HFFc6 (cell line): ENCODE measurements around the gene ICAM5. TPM values are rescaled to one million over a fixed set of nuclear protein-coding genes. Genes with fewer than 3 reads are reported as not detected.

Experiments used
- DNase-seq: peaks from one replicate; pipeline ENCODE4 v3.0.0-alpha.2; 2018
- H3K27ac Mint-ChIP-seq: 2 replicates; pipeline ENCODE4 v1.8.0; 2020; ENCODE audit warnings: mild to moderate bottlenecking, mixed read lengths
- H3K27me3 Mint-ChIP-seq: 2 replicates; pipeline ENCODE4 v1.8.0; 2021; ENCODE audit warnings: mild to moderate bottlenecking, moderate library complexity, mixed read lengths; ENCODE audit not compliant: insufficient read depth
- H3K36me3 Mint-ChIP-seq: 2 replicates; pipeline ENCODE4 v1.8.0; 2021; ENCODE audit warnings: low read depth, mixed read lengths
- H3K4me1 Mint-ChIP-seq: 2 replicates; pipeline ENCODE4 v1.8.0; 2020; ENCODE audit warnings: low read depth, mixed read lengths
- H3K4me3 Mint-ChIP-seq: 2 replicates; pipeline ENCODE4 v1.8.0; 2020; ENCODE audit warnings: mild to moderate bottlenecking, moderate library complexity, mixed read lengths
- H3K9me3 Mint-ChIP-seq: 2 replicates; pipeline ENCODE4 v1.8.0; 2020; ENCODE audit warnings: mild to moderate bottlenecking, mixed read lengths
- CTCF ChIP-seq: fragments of 200-600 bp; sonication (generic); IDR thresholded peaks from 2 replicates; pipeline ENCODE4 v1.5.0; 2021; ENCODE audit warnings: antibody characterized with exemption, mild to moderate bottlenecking
- total RNA-seq, 6 experiments: library from RNA; stranded (reverse); fragmentation: NEBNext Ultra II Directional; extraction: Animal tissue kit (Norgen Biotek cat#: 25700); gene quantifications; 2 replicates in 1 of 6; 3 replicates in 5 of 6; pipeline ENCODE4 v1.2.3, GENCODE V29; 2021

The ICAM5 gene
- total RNA-seq, 6 experiments from 2014 or later: 14.0 to 38.4 (median 14.4) TPM

DNA sequence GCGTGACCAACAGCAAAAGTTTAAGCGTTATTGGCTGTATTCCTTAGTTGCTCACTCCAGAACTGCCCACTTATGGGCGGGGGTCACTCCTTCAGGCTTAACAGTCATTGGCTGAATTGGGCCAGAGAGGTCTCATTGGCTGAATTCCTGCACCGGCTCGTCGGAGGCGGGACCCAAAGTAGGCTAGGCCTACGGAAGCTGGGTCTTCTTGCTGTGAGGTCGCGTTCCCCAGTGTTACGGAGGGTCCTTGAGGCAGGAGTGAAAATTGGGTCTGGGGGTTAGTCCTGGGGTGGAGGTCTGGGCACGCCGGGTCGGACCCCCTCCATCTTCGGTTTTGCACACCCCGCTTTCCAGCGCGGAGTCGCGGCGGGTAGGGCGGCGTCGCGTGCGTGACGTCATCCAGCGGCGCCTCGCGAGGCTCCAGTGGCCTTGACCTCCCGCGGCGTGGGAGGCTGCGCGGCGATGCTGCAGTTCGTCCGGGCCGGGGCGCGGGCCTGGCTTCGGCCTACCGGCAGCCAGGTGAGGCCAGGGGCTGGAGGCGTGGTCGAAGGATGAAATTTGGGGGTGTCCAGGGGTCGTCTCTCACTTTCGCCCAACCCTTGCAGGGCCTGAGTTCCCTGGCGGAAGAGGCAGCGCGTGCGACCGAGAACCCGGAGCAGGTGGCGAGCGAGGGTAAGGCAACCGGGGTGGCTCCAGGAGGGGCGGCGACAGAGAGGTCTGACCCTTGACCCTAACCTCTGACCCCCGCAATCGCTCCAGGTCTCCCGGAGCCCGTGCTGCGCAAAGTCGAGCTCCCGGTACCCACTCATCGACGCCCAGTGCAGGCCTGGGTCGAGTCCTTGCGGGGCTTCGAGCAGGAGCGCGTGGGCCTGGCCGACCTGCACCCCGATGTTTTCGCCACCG, 37.7 kb upstream of the ICAM5 start, which contains the start of gene MRPL4:
Gene MRPL4 (plus strand): TSS at position 423 of the 903 bp plus-strand sequence. CDS start 40 bp downstream, at position 463.
- no peaks in the 10 kb centered on the region for H3K9me3 Mint-ChIP-seq
- H3K27ac Mint-ChIP-seq: peak within 1 kb of the TSS; percentile 96
- 0 out of 2 replicates have a peak, but pooled peaks have one; percentile 7 for TF ChIP-seq CTCF
- peak within 1 kb of the TSS; percentile 99 for H3K4me3 Mint-ChIP-seq
- peaks cover 18% of the 10 kb centered on the region for H3K36me3 Mint-ChIP-seq
- DNase-seq: peak; percentile 99
- H3K27me3 Mint-ChIP-seq: peaks cover 2% of the 10 kb centered on the region
- H3K4me1 Mint-ChIP-seq: peaks cover 24% of the 10 kb centered on the region

DNA sequence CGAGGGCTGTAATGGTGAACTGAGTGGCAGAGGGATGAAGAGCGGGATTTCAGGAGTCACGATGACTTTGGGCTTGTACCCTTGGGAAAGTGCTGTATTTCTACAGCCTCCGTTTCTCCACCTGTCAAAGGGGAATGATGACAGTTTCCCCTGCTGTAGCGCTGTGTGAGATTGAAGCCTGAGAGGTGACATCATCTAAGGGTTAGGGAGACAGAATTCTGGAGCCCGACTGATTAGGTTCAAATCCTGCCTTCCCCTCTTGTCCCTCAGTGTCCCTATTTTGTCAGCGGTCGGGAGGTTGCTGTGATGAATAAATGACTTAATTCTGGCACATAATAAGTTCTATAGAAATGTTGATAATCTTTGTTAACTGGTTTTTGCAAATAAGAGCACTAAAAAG, 37.0 kb upstream of the ICAM5 start:
- peaks cover 24% of the 10 kb centered on the region for H3K36me3 Mint-ChIP-seq
- H3K4me3 Mint-ChIP-seq: peak overlapping the region; percentile 99
- no peak for DNase-seq
- no peaks in the 10 kb centered on the region for H3K9me3 Mint-ChIP-seq
- H3K4me1 Mint-ChIP-seq: peaks cover 24% of the 10 kb centered on the region
- H3K27me3 Mint-ChIP-seq: peaks cover 2% of the 10 kb centered on the region
- TF ChIP-seq CTCF: no peak
- peak overlapping the region; percentile 96 for H3K27ac Mint-ChIP-seq

- peak overlapping the region; percentile 22; the same call in 1 of the 2 replicates for H3K4me3 Mint-ChIP-seq
- peaks cover 2% of the 10 kb centered on the region for H3K27me3 Mint-ChIP-seq
- DNase-seq: no peak
- peaks cover 24% of the 10 kb centered on the region for H3K4me1 Mint-ChIP-seq
- H3K36me3 Mint-ChIP-seq: peaks cover 25% of the 10 kb centered on the region
- TF ChIP-seq CTCF: no peak
- no peaks in the 10 kb centered on the region for H3K9me3 Mint-ChIP-seq
- H3K27ac Mint-ChIP-seq: no peak overlapping the region
These were observed 35.5 kb upstream of the ICAM5 start for GRCh38 chr19:10254244-10254643.

DNA sequence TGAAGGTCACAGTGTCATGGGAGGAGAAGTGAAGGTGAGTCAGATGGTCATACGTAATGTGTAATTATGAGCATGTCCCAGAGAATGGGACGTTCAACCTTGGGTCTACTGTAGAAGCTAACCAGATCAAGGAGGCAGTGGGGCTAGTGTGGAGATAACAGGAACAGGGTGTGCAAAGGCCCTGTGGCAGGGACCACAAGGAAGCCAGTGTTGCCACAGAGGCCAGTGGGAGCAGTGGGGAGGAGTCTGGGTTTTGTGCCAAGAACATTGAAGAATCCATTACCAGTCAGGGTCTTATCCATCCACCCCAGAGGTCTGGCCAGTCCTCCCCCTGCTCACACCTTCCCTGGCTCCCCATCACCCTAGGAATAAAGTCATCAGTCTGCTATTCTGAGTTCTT, 34.4 kb upstream of the ICAM5 start:
- Mint-ChIP-seq H3K4me1 (peaks cover 24% of the 10 kb centered on the region), H3K9me3 (no peaks in the 10 kb centered on the region), H3K27ac (peak overlapping the region; percentile 40; the same call in 1 of the 2 replicates), H3K36me3 (peaks cover 25% of the 10 kb centered on the region), H3K27me3 (peaks cover 2% of the 10 kb centered on the region), H3K4me3 (no peak overlapping the region)
- TF ChIP-seq CTCF: no peak
- DNase-seq: no peak

- H3K27ac Mint-ChIP-seq: no peak overlapping the region
- DNase-seq: no peak
- H3K27me3 Mint-ChIP-seq: no peaks in the 10 kb centered on the region; the same call in 1 of the 2 replicates
- peaks cover 25% of the 10 kb centered on the region for H3K36me3 Mint-ChIP-seq
- no peaks in the 10 kb centered on the region for H3K9me3 Mint-ChIP-seq
- H3K4me1 Mint-ChIP-seq: peaks cover 24% of the 10 kb centered on the region
- no peak for TF ChIP-seq CTCF
- no peak overlapping the region for H3K4me3 Mint-ChIP-seq
These were observed 33.2 kb upstream of the ICAM5 start for GRCh38 chr19:10256551-10256950.
